ENCODE measurements around the gene LCMT2. TPM values are rescaled to one million over a fixed set of nuclear protein-coding genes. Genes with fewer than 3 reads are reported as not detected.

LCMT2 gene
- total RNA-seq, 1 experiment from 2014 or later: 6.7 TPM

GRCh38 chr15:43352693-43353382, 22.5 kb upstream of the LCMT2 start:
- POLR2A ChIA-PET (ENCODE audit: unreplicated experiment): no interaction called here
- Histone ChIP-seq H3K27ac (ENCODE audit: low read length) (no peak overlapping the region), H3K4me3 (ENCODE audit: low read length) (no peak overlapping the region), H3K27me3 (ENCODE audit: low read length) (no peaks in the 10 kb centered on the region), H4K20me1 (ENCODE audit: low read length) (no peaks in the 10 kb centered on the region), H3K36me3 (ENCODE audit: low read depth, low read length) (no peaks in the 10 kb centered on the region; the same call in 1 of the 2 replicates), H3K9ac (ENCODE audit: low read length) (no peak overlapping the region), H3K9me3 (ENCODE audit: low read length) (no peaks in the 10 kb centered on the region), H2AFZ (ENCODE audit: low read length) (no peak overlapping the region), H3K79me2 (ENCODE audit: low read length) (no peaks in the 10 kb centered on the region), H3K4me1 (ENCODE audit: insufficient read depth, low read length) (no peaks in the 10 kb centered on the region), H3K4me2 (ENCODE audit: low read length) (no peak overlapping the region), H3K9me2 (replicated peaks; ENCODE audit: low read length) (no peaks in the 10 kb centered on the region), H3F3A (ENCODE audit: low read length, unreplicated experiment) (no peaks in the 10 kb centered on the region)
- TF ChIP-seq EZH2 (IDR thresholded peaks at IDR 0.05; ENCODE audit: low read length, unreplicated experiment) (no peak), EZH2phosphoT487 (IDR thresholded peaks at IDR 0.05; ENCODE audit: borderline replicate concordance, low read length) (no peak), CTCF (conservative IDR thresholded peaks at IDR 0.05; ENCODE audit: low read depth, low read length) (no peak)
- DNase-seq (no peak), ATAC-seq (no peak)
- intact Hi-C loops (cut with micrococcal nuclease): no loop called here
- CTCF ChIA-PET: no interaction called here
- no TSS peak for BruUV-seq (replicated peaks)

- intact Hi-C loops (cut with micrococcal nuclease): no loop called here
- DNase-seq (no peak), ATAC-seq (peak; percentile 54)
- H3K4me1 ChIP-seq (ENCODE audit: insufficient read depth, low read length): no peaks in the 10 kb centered on the region
- H3F3A ChIP-seq (ENCODE audit: low read length, unreplicated experiment): no peaks in the 10 kb centered on the region
- H3K79me2 ChIP-seq (ENCODE audit: low read length): no peaks in the 10 kb centered on the region
- TF ChIP-seq EZH2 (IDR thresholded peaks at IDR 0.05; ENCODE audit: low read length, unreplicated experiment) (no peak), CTCF (conservative IDR thresholded peaks at IDR 0.05; ENCODE audit: low read depth, low read length) (no peak), EZH2phosphoT487 (IDR thresholded peaks at IDR 0.05; ENCODE audit: borderline replicate concordance, low read length) (no peak)
- CTCF ChIA-PET: no interaction called here
- POLR2A ChIA-PET (ENCODE audit: unreplicated experiment): interaction anchor here (0.6 kb wide), 1 partner anchor 24 kb away, joined by 7 read pairs; the partner anchor contains the start of genes TUBGCP4 and ZSCAN29
- H3K9ac ChIP-seq (ENCODE audit: low read length): no peak overlapping the region
- no peaks in the 10 kb centered on the region for H3K9me2 ChIP-seq (replicated peaks; ENCODE audit: low read length)
- no peak overlapping the region for H3K4me3 ChIP-seq (ENCODE audit: low read length)
- BruUV-seq (replicated peaks): no TSS peak
- no peak overlapping the region for H3K27ac ChIP-seq (ENCODE audit: low read length)
- H3K27me3 ChIP-seq (ENCODE audit: low read length): no peaks in the 10 kb centered on the region
- no peak overlapping the region for H3K4me2 ChIP-seq (ENCODE audit: low read length)
- 0 out of 2 replicates have a peak, but pooled peaks cover 3% of the 10 kb centered on the region for H3K36me3 ChIP-seq (ENCODE audit: low read depth, low read length)
- no peaks in the 10 kb centered on the region for H3K9me3 ChIP-seq (ENCODE audit: low read length)
- H2AFZ ChIP-seq (ENCODE audit: low read length): no peak overlapping the region
- no peaks in the 10 kb centered on the region for H4K20me1 ChIP-seq (ENCODE audit: low read length)
Measured at GRCh38 chr15:43347114-43347513, 16.7 kb upstream of the LCMT2 start.

GRCh38 chr15:43346305-43346704, 15.9 kb upstream of the LCMT2 start:
- Histone ChIP-seq H2AFZ (ENCODE audit: low read length) (no peak overlapping the region), H3F3A (ENCODE audit: low read length, unreplicated experiment) (no peaks in the 10 kb centered on the region), H3K9me2 (replicated peaks; ENCODE audit: low read length) (no peaks in the 10 kb centered on the region), H3K4me3 (ENCODE audit: low read length) (no peak overlapping the region), H3K9me3 (ENCODE audit: low read length) (no peaks in the 10 kb centered on the region), H3K4me2 (ENCODE audit: low read length) (no peak overlapping the region), H3K79me2 (ENCODE audit: low read length) (no peaks in the 10 kb centered on the region), H3K27ac (ENCODE audit: low read length) (no peak overlapping the region), H3K9ac (ENCODE audit: low read length) (no peak overlapping the region), H4K20me1 (ENCODE audit: low read length) (no peaks in the 10 kb centered on the region), H3K27me3 (ENCODE audit: low read length) (no peaks in the 10 kb centered on the region), H3K36me3 (ENCODE audit: low read depth, low read length) (0 out of 2 replicates have a peak, but pooled peaks cover 3% of the 10 kb centered on the region), H3K4me1 (ENCODE audit: insufficient read depth, low read length) (no peaks in the 10 kb centered on the region)
- no TSS peak for BruUV-seq (replicated peaks)
- ChIA-PET POLR2A (ENCODE audit: unreplicated experiment) (no interaction called here), CTCF (no interaction called here)
- TF ChIP-seq CTCF (conservative IDR thresholded peaks at IDR 0.05; ENCODE audit: low read depth, low read length): no peak; the same call in 1 of the 2 replicates
- no peak for TF ChIP-seq EZH2 (IDR thresholded peaks at IDR 0.05; ENCODE audit: low read length, unreplicated experiment)
- no peak for TF ChIP-seq EZH2phosphoT487 (IDR thresholded peaks at IDR 0.05; ENCODE audit: borderline replicate concordance, low read length)
- intact Hi-C loops (cut with micrococcal nuclease): no loop called here
- DNase-seq: peak; percentile 23
- 0 out of 2 replicates have a peak, but pooled peaks have one; percentile 43 for ATAC-seq

Data from PC-3 (cell line).